KMS-11 (cell line): ENCODE results near the gene THEM4.

ENCODE experiments used
- H2AFZ ChIP-seq: fragments of 200-600 bp; sonication (generic); 2 replicates; pipeline ENCODE4 v1.6.1; 2016; ENCODE audit warnings: antibody characterized with exemption, mixed run types, low read depth
- H3K27ac ChIP-seq: fragments of 200-600 bp; sonication (generic); 2 replicates; pipeline ENCODE4 v1.6.1; 2016; ENCODE audit warnings: mild to moderate bottlenecking, mixed run types
- H3K27me3 ChIP-seq: fragments of 200-600 bp; sonication (generic); 2 replicates; pipeline ENCODE4 v1.6.1; 2017; ENCODE audit warnings: mild to moderate bottlenecking, low read depth, mixed run types, moderate library complexity; ENCODE audit not compliant: insufficient read depth
- H3K36me3 ChIP-seq: fragments of 200-600 bp; sonication (generic); 2 replicates; pipeline ENCODE4 v1.6.1; 2017; ENCODE audit warnings: mild to moderate bottlenecking, mixed run types; ENCODE audit not compliant: insufficient read depth
- H3K4me1 ChIP-seq: fragments of 200-600 bp; sonication (generic); 2 replicates; pipeline ENCODE4 v1.6.1; 2016; ENCODE audit warnings: mild to moderate bottlenecking, low read depth, mixed run types; ENCODE audit not compliant: poor library complexity, severe bottlenecking
- H3K4me2 ChIP-seq: fragments of 200-600 bp; sonication (generic); 2 replicates; pipeline ENCODE4 v1.7.0; 2016; ENCODE audit warnings: mild to moderate bottlenecking, mixed run types
- H3K4me3 ChIP-seq: fragments of 200-600 bp; sonication (generic); IDR thresholded peaks from 2 replicates; pipeline ENCODE4 v1.6.1; 2017; ENCODE audit warnings: low read depth, low read length, mixed read lengths; ENCODE audit not compliant: insufficient read depth
- H3K79me2 ChIP-seq: fragments of 200-600 bp; sonication (generic); 2 replicates; pipeline ENCODE4 v1.6.1; 2016; ENCODE audit warnings: low read depth, mixed run types; ENCODE audit not compliant: insufficient read depth
- H3K9ac ChIP-seq: fragments of 200-600 bp; sonication (generic); 2 replicates; pipeline ENCODE4 v1.6.1; 2016; ENCODE audit warnings: mild to moderate bottlenecking, mixed run types
- H4K20me1 ChIP-seq: fragments of 200-600 bp; sonication (generic); 2 replicates; pipeline ENCODE4 v1.6.1; 2016; ENCODE audit warnings: mild to moderate bottlenecking, mixed run types; ENCODE audit not compliant: insufficient read depth
- CTCF ChIP-seq: fragments of 200-600 bp; sonication (generic); conservative IDR thresholded peaks from 2 replicates; pipeline ENCODE4 v1.6.1; 2017; ENCODE audit warnings: low read depth, mild to moderate bottlenecking, antibody characterized with exemption, low read length, moderate library complexity, mixed read lengths

Gene THEM4

GRCh38 chr1:151952811-151953210, 43.5 kb upstream of the THEM4 start:
- Histone ChIP-seq H3K9ac (no peak overlapping the region), H3K4me3 (no peak overlapping the region), H3K27me3 (no peaks in the 10 kb centered on the region), H3K4me1 (no peaks in the 10 kb centered on the region), H4K20me1 (no peaks in the 10 kb centered on the region), H2AFZ (no peak overlapping the region), H3K36me3 (no peaks in the 10 kb centered on the region), H3K27ac (no peak overlapping the region), H3K79me2 (no peaks in the 10 kb centered on the region), H3K4me2 (no peak overlapping the region)
- no peak for TF ChIP-seq CTCF

GRCh38 chr1:151949371-151950193, 40.3 kb upstream of the THEM4 start:
- no peak overlapping the region for H2AFZ ChIP-seq
- H3K27ac ChIP-seq, result no peak overlapping the region
- no peak overlapping the region for H3K9ac ChIP-seq
- no peaks in the 10 kb centered on the region for H3K27me3 ChIP-seq
- no peak for TF ChIP-seq CTCF
- no peak overlapping the region for H3K4me3 ChIP-seq
- H4K20me1 ChIP-seq, result no peaks in the 10 kb centered on the region
- H3K4me1 ChIP-seq, result no peaks in the 10 kb centered on the region
- H3K79me2 ChIP-seq, result no peaks in the 10 kb centered on the region
- no peak overlapping the region for H3K4me2 ChIP-seq
- no peaks in the 10 kb centered on the region for H3K36me3 ChIP-seq

GRCh38 chr1:151948506-151948905, 39.2 kb upstream of the THEM4 start:
- no peaks in the 10 kb centered on the region for H4K20me1 ChIP-seq
- H3K4me3 ChIP-seq, result no peak overlapping the region
- no peak overlapping the region for H3K9ac ChIP-seq
- H3K4me1 ChIP-seq, result no peaks in the 10 kb centered on the region
- H2AFZ ChIP-seq, result no peak overlapping the region
- H3K36me3 ChIP-seq, result no peaks in the 10 kb centered on the region
- H3K4me2 ChIP-seq, result no peak overlapping the region
- TF ChIP-seq CTCF, result no peak
- no peaks in the 10 kb centered on the region for H3K79me2 ChIP-seq
- H3K27ac ChIP-seq, result no peak overlapping the region
- no peaks in the 10 kb centered on the region for H3K27me3 ChIP-seq

- H3K4me2 ChIP-seq, result no peak overlapping the region
- no peaks in the 10 kb centered on the region for H3K79me2 ChIP-seq
- H3K9ac ChIP-seq, result no peak overlapping the region
These were observed 37.8 kb upstream of the THEM4 start for GRCh38 chr1:151947140-151947539.

More at GRCh38 chr1:151947140-151947539, 37.8 kb upstream of the THEM4 start:
- no peak for TF ChIP-seq CTCF
- H3K36me3 ChIP-seq, result no peaks in the 10 kb centered on the region
- no peaks in the 10 kb centered on the region for H4K20me1 ChIP-seq
- no peak overlapping the region for H3K4me3 ChIP-seq
- no peaks in the 10 kb centered on the region for H3K27me3 ChIP-seq
- no peak overlapping the region for H3K27ac ChIP-seq
- H3K4me1 ChIP-seq, result no peaks in the 10 kb centered on the region
- no peak overlapping the region for H2AFZ ChIP-seq
